Fibroblast of lung (primary cell): ENCODE measurements around the gene GALNT2. TPM values are rescaled to one million over a fixed set of nuclear protein-coding genes. Genes with fewer than 3 reads are reported as not detected.
A peak's percentile ranks its signal among the peaks of the same experiment; 100 is the strongest.

Source experiments
- DNase-seq, 2 donors: peaks; one replicate each; pipeline versions ENCODE4 v3.0.0 to v3.0.0-alpha.2; 2010; ENCODE audit warnings: low read depth in 2 of 2
- H2AFZ ChIP-seq: 2 replicates; pipeline ENCODE4 v1.5.1; 2012; ENCODE audit warnings: low read length, control low read depth, inconsistent platforms
- H3K27ac ChIP-seq: 2 replicates; pipeline ENCODE4 v1.5.1; 2011; ENCODE audit warnings: low read length, control low read depth; ENCODE audit not compliant: insufficient read depth
- H3K27me3 ChIP-seq: 2 replicates; pipeline ENCODE4 v1.5.1; 2011; ENCODE audit warnings: mild to moderate bottlenecking, low read length; ENCODE audit not compliant: control insufficient read depth, insufficient read depth
- H3K36me3 ChIP-seq: 2 replicates; pipeline ENCODE4 v1.5.1; 2011; ENCODE audit warnings: low read length; ENCODE audit not compliant: control insufficient read depth, insufficient read depth
- H3K4me1 ChIP-seq: 2 replicates; pipeline ENCODE4 v1.5.1; 2011; ENCODE audit warnings: low read length; ENCODE audit not compliant: control insufficient read depth, insufficient read depth; ENCODE audit errors: extremely low read depth
- H3K4me2 ChIP-seq: 2 replicates; pipeline ENCODE4 v1.5.1; 2011; ENCODE audit warnings: low read length, control low read depth; ENCODE audit not compliant: insufficient read depth; ENCODE audit errors: extremely low read depth
- H3K4me3 ChIP-seq, 4 experiments: fragments of 200-600 bp in 1 of 4; sonication (generic) in 1 of 4; replicated peaks in 1 of 4; 2 replicates each; pipeline ENCODE4 v1.5.1; 2011 to 2016; ENCODE audit warnings: low read length in 4 of 4, low read depth in 3 of 4, mild to moderate bottlenecking in 3 of 4, control low read depth in 2 of 4, inconsistent platforms in 1 of 4, mixed read lengths in 1 of 4; ENCODE audit not compliant: insufficient read depth in 1 of 4; ENCODE audit errors: control extremely low read depth in 1 of 4
- H3K79me2 ChIP-seq: 2 replicates; pipeline ENCODE4 v1.5.1; 2012; ENCODE audit warnings: mild to moderate bottlenecking, low read length, inconsistent platforms; ENCODE audit not compliant: control insufficient read depth, insufficient read depth
- H3K9ac ChIP-seq: 2 replicates; pipeline ENCODE4 v1.5.1; 2011; ENCODE audit warnings: mild to moderate bottlenecking, low read length, control low read depth; ENCODE audit not compliant: insufficient read depth
- H3K9me3 ChIP-seq: 2 replicates; pipeline ENCODE4 v1.5.1; 2012; ENCODE audit warnings: low read depth, low read length; ENCODE audit not compliant: control insufficient read depth, insufficient read depth
- H4K20me1 ChIP-seq: 2 replicates; pipeline ENCODE4 v1.5.1; 2011; ENCODE audit warnings: low read length; ENCODE audit not compliant: control insufficient read depth, insufficient read depth; ENCODE audit errors: extremely low read depth
- EZH2 ChIP-seq: IDR thresholded peaks from 2 replicates; pipeline ENCODE4 v1.5.1; 2012; ENCODE audit warnings: low read length, control low read depth, mild to moderate bottlenecking; ENCODE audit errors: missing control alignments
- polyA plus RNA-seq, 2 donors: library from polyadenylated mRNA; depleted of rRNA in 1 of 2; stranded (reverse) in 1 of 2; unstranded in 1 of 2; fragments of >200 nt; gene quantifications; 2 replicates each; pipeline ENCODE4 v1.2.1, GENCODE V29; 2011 to 2012; ENCODE audit warnings: missing spikeins in 1 of 2
- total RNA-seq: library from RNA; depleted of rRNA; stranded (reverse); fragments of >200 nt; gene quantifications from 2 replicates; pipeline ENCODE4 v1.2.1, GENCODE V29; 2014
- TF ChIP-seq, protein P1 (sequence below), 2 donors: IDR thresholded peaks in 1 of 2; conservative IDR thresholded peaks in 1 of 2; 1 replicate in 1 of 2; 2 replicates in 1 of 2; pipeline ENCODE4 v1.5.1; 2011 to 2012; ENCODE audit warnings: low read length in 2 of 2, control low read depth in 1 of 2, inconsistent platforms in 1 of 2, low read depth in 1 of 2, mild to moderate bottlenecking in 1 of 2

GALNT2 gene
- total and polyA plus RNA-seq, 2 donors (not counting 1 experiment from before 2014, with no cell fraction given): 106 to 115 TPM

DNA sequence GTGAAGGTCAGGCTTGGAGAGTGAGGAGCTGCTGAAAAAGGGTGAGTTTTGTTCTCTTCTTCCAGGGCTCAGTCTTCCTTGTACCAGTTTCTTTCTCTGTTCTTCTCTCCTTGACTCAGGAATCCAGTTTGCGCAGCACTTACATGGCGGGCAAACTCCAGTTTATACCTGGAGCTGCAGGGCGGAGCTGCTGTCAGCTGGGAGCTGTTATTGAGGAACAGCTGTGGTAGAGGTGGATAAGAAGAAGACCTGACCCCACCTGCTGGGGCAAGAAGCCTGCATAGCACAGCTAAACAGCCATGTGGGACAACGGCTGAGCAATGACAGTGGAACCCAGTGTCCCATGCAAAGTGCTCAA is 46.2 kb downstream of the GALNT2 start:
- no peaks in the 10 kb centered on the region for H3K27me3 ChIP-seq
- no peak for TF ChIP-seq EZH2
- TF ChIP-seq, protein P1, sequence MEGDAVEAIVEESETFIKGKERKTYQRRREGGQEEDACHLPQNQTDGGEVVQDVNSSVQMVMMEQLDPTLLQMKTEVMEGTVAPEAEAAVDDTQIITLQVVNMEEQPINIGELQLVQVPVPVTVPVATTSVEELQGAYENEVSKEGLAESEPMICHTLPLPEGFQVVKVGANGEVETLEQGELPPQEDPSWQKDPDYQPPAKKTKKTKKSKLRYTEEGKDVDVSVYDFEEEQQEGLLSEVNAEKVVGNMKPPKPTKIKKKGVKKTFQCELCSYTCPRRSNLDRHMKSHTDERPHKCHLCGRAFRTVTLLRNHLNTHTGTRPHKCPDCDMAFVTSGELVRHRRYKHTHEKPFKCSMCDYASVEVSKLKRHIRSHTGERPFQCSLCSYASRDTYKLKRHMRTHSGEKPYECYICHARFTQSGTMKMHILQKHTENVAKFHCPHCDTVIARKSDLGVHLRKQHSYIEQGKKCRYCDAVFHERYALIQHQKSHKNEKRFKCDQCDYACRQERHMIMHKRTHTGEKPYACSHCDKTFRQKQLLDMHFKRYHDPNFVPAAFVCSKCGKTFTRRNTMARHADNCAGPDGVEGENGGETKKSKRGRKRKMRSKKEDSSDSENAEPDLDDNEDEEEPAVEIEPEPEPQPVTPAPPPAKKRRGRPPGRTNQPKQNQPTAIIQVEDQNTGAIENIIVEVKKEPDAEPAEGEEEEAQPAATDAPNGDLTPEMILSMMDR (conservative IDR thresholded peaks at IDR 0.05 in 1 of 2, IDR thresholded peaks at IDR 0.05 in 1 of 2; ENCODE audit: low read depth in 1 of 2, low read length in 2 of 2): no peak
- H3K4me3 ChIP-seq: no peak overlapping the region
- no peaks in the 10 kb centered on the region for H4K20me1 ChIP-seq
- peaks cover 26% of the 10 kb centered on the region for H3K4me1 ChIP-seq
- H3K27ac ChIP-seq: peak overlapping the region; percentile 95
- no peaks in the 10 kb centered on the region for H3K36me3 ChIP-seq
- DNase-seq: no peak
- H3K9me3 ChIP-seq: no peaks in the 10 kb centered on the region
- no peak overlapping the region for H3K9ac ChIP-seq
- H3K4me2 ChIP-seq: peak overlapping the region; percentile 11
- peaks cover 57% of the 10 kb centered on the region for H3K79me2 ChIP-seq
- no peak overlapping the region for H2AFZ ChIP-seq

DNA sequence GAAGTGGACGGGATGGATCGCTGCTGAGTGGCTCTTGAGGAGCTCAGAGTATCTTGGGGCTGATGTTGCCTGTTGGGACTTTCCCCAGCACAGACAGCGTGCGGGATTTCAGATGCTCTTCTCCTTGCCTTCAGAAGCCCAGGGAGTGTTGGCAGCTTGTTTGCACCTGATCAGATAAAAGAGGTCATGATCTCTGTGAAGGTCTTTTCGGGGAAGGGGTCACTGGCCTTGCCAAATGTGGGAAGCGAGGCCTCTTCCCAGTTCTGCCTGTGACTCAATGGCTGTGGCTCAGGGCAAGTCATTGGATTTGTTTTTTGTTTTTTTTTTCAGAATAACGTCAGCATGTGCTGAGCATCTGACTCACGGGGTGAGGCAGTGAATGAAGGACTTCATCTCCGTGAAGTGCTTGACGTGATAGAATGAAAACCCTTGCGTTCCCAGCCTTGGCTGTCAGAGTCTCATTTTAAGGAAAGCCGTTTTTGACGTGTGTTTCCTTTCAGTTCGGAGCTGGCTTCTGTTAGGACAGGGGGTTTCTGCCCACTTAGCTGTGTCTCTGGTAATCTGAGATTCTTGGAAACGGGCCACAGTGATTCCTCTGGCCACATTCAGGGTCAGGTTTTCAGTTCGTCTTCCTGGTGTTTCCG is 46.7 kb downstream of the GALNT2 start:
- H2AFZ ChIP-seq: no peak overlapping the region

DNA sequence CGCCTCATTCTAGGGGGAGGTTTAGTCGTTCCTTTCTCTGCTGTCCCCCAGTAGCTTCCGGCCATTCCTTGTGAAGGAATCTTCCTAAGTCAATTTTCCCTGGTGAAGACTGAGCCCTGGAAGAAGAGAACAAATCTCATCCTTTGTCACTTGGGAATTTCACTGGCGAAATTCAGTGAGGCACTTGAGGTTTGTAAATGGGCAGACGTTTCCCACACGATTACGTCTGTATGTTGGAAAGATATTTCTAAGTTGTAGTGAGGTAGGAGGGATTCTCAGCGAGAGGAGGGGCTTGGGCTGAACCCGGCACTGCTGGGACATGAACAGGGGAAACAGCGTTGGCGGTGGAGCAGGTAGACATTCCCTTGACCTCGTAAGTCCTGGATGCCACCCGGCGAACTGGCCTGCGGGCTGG is 47.2 kb downstream of the GALNT2 start:
- Histone ChIP-seq H3K79me2 (peaks cover 56% of the 10 kb centered on the region), H3K4me3 (peak overlapping the region; percentile 8 to 57 (median 37))

More for the DNA sequence above, 46.7 kb downstream of the GALNT2 start:
- Histone ChIP-seq H4K20me1 (no peaks in the 10 kb centered on the region), H3K4me3 (peak overlapping the region; percentile 8 to 57 (median 37)), H3K9me3 (no peaks in the 10 kb centered on the region), H3K27ac (peak overlapping the region; percentile 95), H3K36me3 (no peaks in the 10 kb centered on the region), H3K9ac (peak overlapping the region; percentile 65), H3K27me3 (no peaks in the 10 kb centered on the region), H3K4me2 (peak overlapping the region; percentile 68), H3K79me2 (peaks cover 56% of the 10 kb centered on the region), H3K4me1 (peaks cover 26% of the 10 kb centered on the region)
- TF ChIP-seq EZH2: no peak
- TF ChIP-seq, protein P1 (conservative IDR thresholded peaks at IDR 0.05 in 1 of 2, IDR thresholded peaks at IDR 0.05 in 1 of 2; ENCODE audit: low read depth in 1 of 2, low read length in 2 of 2): no peak
- DNase-seq: peak; percentile 97 to 99

More for the DNA sequence above, 47.2 kb downstream of the GALNT2 start:
- Histone ChIP-seq H3K36me3 (no peaks in the 10 kb centered on the region), H4K20me1 (no peaks in the 10 kb centered on the region), H3K4me1 (peaks cover 26% of the 10 kb centered on the region), H3K27me3 (no peaks in the 10 kb centered on the region), H3K4me2 (peak overlapping the region; percentile 68), H3K9ac (peak overlapping the region; percentile 65), H3K27ac (peak overlapping the region; percentile 95), H2AFZ (no peak overlapping the region), H3K9me3 (no peaks in the 10 kb centered on the region)
- TF ChIP-seq, protein P1 (conservative IDR thresholded peaks at IDR 0.05 in 1 of 2, IDR thresholded peaks at IDR 0.05 in 1 of 2; ENCODE audit: low read depth in 1 of 2, low read length in 2 of 2): no peak
- TF ChIP-seq EZH2: no peak
- DNase-seq: peak; percentile 73 to 91
